NCI-H1694 treated with DMSO at 0.1 percent for 48 hours (cell line): ENCODE results near the gene SYNGAP1.
A peak's percentile ranks its signal among the peaks of the same experiment; 100 is the strongest.

Source experiments
- DNase-seq: peaks from one replicate; lab custom pipeline; 2025; lab: John Stamatoyannopoulos, UW

Gene SYNGAP1

DNA sequence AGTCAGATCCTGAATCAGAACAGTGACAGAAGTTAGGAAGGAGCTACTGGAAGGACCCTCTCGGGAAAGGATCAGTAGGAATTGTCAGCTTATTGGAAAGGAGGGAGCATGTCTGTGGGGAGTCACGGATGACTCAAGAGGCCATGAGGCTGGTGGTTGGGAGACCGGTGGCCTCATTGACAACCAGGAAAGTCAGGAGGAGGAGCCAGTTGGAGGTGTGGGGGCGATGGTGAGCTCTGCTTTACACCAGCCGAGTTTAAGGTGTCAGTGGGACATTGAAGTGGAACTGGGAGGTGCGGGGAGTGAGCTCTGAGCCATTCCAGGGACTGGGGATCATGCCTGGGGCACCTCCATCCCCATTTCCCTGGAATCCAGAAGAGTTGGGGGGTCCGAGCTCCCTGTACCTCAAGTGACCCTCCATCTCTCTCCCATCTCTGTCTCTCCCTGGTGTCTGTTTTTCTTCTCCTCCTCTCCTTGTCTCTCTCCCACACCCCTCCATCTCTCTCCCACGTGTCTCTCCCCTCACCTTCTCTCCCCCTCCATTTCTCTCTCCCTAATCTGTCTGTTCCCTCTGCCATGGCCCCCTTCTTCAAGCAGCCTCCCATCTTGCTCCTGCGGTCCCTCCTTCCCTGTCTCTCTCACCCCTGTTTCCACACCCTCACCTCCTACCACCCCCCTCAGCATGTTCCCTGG, 20.2 kb downstream of the SYNGAP1 start:
- no peak for DNase-seq

DNA sequence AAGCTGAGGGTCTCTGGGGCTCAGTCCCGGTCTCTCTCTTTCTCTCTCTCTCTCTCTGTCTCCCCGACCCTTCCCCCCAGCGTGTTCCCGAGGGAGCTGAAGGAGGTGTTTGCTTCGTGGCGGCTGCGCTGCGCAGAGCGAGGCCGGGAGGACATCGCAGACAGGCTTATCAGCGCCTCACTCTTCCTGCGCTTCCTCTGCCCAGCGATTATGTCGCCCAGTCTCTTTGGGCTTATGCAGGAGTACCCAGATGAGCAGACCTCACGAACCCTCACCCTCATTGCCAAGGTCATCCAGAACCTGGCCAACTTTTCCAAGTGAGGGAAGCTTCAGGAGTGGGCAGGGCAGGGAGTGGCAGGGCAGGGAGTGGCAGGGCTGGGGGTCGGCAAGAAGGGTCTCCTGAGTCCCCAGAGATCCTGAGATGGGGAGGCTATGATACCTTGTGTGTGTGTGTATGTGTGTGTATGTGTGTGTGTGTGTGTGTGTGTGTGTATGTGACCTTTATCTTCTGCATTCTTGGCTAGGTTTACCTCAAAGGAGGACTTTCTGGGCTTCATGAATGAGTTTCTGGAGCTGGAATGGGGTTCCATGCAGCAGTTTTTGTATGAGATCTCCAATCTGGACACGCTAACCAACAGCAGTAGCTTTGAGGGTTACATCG, 20.9 kb downstream of the SYNGAP1 start:
- no peak for DNase-seq

DNA sequence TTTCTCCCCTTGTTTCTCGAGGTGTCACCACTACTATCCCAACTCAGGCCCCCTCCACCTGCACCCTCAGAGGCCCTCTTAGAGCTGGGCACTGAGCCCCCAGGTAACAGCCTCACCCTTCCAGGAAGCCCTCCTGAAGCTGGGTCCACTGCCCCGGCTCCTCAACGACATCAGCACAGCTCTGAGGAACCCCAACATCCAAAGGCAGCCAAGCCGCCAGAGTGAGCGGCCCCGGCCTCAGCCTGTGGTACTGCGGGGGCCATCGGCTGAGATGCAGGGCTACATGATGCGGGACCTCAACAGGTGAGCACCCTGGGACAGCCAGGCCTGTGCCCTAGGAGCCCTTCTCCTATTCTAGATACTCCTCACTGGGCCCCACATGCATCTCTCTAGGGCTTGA, 21.6 kb downstream of the SYNGAP1 start:
- DNase-seq = no peak

DNA sequence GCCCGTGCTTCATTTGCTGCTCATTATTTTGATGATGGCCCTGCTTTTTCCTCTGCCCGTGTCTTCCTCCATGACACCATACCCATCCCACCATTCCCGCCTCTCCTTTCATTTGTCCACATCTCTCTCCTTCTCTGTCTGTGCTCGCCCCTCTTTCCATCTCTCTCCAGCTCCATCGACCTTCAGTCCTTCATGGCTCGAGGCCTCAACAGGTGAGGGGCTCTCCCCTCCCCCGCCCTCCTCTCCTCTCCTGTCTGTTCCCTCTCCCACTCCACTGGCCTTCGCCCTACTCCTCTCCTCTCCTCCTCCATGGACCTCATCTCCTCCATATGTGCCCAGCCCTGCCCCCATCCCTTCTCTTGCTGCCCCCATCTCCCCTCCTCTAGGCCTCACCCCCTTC, 22.4 kb downstream of the SYNGAP1 start:
- no peak for DNase-seq

DNA sequence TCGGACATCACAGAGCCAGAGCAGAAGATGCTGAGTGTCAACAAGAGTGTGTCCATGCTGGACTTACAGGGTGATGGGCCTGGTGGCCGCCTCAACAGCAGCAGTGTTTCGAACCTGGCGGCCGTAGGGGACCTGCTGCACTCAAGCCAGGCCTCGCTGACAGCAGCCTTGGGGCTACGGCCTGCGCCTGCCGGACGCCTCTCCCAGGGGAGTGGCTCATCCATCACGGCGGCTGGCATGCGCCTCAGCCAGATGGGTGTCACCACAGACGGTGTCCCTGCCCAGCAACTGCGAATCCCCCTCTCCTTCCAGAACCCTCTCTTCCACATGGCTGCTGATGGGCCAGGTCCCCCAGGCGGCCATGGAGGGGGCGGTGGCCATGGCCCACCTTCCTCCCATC, 23.2 kb downstream of the SYNGAP1 start:
- DNase-seq = no peak

DNA sequence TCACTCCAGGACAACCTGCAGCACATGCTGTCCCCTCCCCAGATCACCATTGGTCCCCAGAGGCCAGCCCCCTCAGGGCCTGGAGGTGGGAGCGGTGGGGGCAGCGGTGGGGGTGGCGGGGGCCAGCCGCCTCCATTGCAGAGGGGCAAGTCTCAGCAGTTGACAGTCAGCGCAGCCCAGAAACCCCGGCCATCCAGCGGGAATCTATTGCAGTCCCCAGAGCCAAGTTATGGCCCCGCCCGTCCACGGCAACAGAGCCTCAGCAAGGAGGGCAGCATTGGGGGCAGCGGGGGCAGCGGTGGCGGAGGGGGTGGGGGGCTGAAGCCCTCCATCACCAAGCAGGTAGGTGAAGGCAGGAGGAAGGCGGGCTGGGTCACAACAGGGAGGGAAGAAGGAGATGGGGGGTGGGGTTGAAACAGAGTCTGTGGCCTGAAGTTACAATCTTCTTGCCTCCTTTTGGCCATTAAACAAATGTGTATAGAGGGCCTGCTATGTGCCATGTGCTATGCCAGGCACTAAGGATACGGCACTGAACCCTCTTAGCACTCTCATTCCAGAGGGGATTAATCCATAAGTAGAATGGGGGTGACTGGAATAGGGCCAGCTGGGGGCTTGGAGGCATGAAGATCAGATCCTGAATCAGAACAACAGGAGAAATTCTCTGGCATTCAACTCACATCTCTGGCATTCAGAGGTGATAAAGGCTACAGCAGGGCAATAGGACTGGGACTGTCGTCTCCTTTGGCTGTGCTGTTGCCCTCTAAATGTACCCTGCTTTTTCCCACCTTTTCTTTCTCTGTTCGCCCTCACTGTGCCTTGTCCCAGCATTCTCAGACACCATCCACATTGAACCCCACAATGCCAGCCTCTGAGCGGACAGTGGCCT, 24.0 kb downstream of the SYNGAP1 start:
- DNase-seq = no peak

DNA sequence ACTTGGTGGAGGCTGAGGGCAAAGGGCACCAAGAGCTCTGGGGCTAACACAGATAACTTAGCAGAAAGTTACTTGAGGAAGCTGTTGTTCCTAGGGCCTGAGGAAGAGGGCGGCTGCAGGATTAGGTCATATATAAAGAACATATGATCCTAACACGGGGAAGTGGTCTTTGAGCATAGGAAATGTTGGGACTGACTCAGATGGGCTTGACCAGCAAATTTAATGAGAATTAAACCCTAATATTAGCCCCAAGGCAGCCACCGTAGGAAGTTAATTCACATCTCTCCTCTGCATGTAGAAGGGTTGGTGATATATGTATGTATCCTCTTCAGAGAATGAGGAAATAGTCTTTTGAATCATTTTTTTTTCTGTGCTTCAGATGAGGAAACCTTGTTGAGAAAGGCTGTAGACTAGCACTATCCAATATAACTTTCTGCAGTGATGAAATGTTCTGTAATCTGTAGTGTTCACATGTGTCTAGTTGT, 25.3 kb downstream of the SYNGAP1 start:
- DNase-seq = no peak

DNA sequence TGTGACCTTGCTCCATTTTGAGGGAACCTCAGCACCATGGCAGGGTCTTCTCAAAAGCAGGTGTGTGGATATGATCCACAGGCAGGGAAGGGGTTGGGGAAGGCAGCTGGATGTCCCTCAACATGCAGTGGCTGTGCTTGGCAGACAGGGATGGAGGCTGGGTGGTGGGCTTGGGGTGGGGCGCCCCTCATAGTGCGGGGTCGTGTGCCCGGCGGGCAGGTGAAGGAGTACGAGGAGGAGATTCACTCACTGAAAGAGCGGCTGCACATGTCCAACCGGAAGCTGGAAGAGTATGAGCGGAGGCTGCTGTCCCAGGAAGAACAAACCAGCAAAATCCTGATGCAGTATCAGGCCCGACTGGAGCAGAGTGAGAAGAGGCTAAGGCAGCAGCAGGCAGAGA, 26.5 kb downstream of the SYNGAP1 start:
- no peak for DNase-seq

DNA sequence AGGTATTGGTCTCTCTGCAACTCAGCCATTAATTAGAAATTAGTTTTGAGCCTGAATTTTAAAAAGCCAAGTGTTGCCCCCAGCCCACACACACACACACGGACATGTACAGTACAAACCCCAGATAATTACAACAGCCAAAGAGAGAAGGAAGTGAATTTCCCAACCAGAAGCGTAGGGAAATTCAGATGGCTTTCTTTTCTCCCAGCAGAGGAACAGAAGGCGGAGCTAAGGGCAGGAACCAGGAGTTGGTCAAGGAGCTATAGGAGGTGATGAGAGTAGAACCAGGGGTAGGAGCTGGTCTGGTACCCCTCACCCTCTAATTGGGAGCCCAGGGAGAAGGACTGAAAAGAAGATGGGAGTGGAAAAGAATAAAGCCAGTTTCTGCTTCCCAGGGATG, 30.6 kb downstream of the SYNGAP1 start:
- DNase-seq = no peak

DNA sequence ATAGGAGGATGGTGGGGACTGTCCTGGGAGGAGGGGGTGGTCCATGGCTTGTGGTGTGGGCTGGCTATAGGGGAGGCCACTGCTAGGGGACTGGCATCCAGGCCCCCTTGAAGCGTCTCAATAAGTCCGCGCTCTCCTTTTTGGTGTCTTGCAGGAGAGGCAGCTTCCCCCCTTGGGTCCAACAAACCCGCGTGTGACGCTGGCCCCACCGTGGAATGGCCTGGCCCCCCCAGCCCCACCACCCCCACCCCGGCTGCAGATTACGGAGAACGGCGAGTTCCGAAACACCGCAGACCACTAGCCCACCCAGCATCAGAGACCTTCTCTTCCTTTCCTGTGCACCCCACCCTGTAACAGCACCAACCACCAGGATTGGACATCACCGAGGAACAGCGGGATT, 31.7 kb downstream of the SYNGAP1 start:
- no peak for DNase-seq

DNA sequence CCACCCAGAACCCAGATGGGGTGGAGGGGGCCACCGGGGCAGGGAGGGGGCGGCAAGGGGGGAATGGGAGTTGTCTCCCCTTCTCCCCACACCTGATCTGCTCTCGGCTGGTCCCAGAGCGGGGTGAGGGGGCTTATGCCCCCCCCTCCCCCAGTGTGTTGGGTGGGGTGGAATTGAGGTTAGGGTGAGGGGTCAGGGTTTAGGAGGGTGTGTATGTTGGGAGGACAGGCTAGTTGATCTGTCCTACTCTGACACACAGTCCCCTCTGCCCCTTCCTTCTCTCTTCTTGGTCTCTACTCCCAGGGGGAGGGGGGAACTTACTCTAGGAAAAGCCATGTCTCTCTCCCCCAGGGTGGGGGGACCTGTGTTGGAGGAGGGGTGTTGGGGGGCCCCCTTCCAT, 32.6 kb downstream of the SYNGAP1 start:
- no peak for DNase-seq

DNA sequence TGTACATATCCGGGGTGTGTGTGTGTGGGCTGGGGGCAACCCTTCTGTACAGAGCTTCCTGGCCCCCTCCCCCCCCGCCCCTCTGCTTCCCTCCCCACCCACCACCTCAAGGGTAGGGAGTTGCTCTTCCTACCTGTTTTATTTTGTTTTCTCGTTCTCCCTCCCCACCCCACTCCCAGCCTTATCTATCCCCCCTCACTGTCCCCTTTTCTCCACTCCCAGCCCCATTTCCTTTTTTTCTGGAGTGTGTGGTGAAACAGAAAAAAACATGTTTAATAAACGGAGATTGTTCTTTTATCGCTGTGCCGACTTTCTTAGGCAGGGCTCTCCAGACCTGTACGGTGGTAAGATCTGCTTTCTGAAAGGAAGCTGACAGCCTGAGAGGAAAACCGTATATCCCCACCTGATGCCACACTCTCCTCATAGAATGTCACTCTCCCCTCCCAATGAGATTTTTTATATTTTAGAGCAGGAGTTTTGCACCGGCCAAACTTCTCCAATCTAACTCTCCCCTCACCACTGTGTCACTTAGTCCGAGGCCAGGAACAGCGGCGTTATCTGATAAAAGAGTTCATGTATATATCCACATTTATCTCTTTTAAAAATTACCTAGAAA, 33.6 kb downstream of the SYNGAP1 start:
- DNase-seq = no peak

DNA sequence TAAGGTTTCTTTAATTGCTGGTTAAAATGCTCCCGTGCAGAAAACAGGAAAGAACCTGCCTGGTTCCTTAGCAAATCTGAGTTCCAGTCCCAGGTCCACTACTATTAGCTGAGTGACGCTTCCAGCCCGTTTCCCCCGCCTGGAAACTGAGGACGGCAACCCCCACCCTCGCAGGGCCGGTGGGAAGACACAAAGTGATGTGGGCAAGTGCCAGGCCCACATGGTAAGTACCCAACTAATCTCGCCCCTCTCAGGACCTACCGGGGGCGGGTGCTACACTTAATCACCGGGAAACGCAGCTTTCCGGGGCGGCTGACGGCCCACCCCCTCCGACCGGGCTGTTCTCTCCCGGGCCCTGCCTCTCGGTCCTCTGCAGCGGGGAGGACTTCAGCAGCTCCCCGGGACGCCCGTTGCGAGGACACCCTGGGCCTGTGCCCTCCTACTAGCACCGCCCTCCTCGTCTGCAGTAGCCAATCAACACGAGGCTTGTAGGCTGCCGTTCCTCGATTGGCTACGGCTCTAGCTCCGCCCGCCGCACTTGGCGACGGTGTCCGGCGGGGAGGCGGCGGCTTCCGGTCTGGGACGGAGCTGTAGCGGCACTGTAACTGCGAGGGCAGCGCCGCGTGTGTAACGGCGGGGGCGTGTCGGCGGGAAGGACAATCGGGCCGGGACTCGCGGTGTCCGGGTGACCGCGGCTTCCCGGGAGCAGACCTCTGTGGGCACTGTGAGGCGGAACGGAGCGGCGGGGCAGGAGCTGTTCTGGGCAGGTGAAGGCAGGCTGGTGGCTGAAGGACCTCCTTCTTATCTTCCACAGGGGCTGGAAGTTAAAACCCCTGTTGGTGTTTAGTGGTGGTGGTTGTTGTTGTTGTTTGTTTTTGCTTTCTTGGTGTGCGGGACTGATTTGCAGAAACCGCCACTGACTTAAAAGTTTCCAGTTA, 34.4 kb downstream of the SYNGAP1 start, which contains the start of gene ZBTB9:
Gene ZBTB9 (plus strand): TSS at position 568 of the 938 bp plus-strand sequence. CDS start 525 bp downstream, outside the sequence.
- DNase-seq = peak; percentile 87

DNA sequence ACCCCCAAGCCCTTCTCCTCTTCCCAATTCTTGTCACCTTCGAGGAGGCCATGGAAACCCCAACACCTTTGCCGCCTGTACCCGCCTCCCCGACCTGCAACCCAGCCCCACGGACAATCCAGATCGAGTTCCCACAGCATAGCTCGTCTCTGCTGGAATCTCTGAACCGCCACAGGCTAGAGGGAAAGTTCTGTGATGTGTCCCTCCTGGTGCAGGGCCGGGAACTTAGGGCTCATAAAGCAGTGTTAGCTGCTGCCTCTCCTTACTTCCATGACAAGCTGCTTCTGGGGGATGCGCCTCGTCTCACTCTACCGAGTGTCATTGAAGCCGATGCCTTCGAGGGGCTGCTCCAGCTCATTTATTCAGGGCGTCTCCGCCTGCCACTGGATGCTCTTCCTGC, 35.2 kb downstream of the SYNGAP1 start:
- DNase-seq = no peak

DNA sequence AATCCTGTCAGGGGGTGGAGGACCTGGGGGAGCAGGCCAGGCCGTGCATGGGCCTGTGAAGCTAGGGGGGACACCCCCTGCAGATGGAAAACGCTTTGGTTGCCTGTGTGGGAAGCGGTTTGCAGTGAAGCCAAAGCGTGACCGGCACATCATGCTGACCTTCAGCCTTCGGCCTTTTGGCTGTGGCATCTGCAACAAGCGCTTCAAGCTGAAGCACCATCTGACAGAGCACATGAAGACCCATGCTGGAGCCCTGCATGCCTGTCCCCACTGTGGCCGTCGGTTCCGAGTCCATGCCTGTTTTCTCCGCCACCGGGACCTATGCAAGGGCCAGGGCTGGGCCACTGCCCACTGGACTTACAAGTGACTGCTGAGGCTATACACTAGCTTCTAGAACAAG, 36.3 kb downstream of the SYNGAP1 start:
- no peak for DNase-seq

DNA sequence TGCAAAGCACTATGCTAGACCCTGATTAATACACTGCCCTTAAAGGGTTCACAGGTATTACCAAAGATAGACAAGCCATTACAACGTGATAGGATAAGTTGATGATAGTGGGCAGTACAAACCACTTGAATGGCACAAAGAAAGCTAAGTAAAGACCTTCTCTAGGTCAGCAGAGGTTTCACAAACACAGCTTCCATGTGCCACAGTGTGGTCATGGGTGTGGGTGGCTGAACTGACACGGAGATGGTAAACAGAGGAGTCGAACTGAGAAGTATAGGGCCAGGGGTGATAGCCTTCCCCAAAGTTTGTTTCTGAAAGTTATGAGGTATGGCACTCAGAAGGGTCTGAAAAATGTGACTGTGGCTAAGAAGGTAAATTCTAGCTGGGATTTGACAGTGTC, 38.8 kb downstream of the SYNGAP1 start:
- DNase-seq = no peak

DNA sequence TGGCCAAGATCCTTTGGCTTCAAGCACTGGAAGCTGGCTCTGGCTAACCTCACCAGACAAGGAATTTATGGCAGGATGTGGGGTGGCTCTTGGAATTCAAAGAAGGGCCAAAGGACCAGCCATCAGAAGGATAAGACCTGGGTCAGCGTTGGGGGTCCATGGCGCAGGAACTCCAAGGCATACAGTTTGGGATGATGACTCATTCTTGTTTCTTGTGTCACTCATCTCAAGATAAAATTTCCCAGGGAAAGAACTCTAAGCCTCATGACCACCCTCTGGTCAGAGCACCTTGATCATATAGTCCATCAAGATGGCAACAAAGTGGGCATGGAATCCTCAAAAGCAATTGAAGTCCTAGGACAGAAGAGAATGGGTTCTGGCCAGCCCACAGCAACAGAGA, 39.4 kb downstream of the SYNGAP1 start:
- no peak for DNase-seq

DNA sequence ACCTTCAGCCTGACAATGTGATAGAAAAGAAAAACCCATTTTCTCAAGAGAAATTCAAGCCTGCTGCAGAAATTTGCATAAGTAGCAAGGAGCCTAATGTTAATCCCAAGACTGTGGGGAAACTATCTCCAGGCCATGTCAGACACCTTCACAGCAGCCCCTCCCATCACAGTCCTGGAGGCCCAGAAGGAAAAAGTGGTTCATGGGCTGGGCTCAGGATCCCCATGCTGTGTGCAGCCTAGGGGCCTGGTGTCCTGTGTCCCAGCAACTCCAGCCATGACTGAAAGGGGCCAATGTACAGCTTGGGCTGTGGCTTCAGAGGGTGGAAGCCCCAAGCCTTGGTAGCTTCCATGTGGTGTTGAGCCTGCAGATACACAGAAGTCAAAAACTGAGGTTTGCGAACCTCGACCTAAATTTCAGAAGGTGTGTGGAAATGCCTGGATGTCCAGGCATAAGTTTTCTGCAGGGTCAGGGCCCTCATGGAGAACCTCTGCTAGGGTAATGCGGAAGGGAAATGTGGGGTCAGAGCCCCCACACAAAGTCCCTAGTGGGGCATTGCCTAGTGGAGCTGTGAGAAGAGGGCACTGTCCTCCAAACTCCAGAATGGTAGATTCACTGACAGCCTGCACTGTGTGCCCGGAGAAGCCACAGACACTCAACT, 46.3 kb downstream of the SYNGAP1 start:
- no peak for DNase-seq

DNA sequence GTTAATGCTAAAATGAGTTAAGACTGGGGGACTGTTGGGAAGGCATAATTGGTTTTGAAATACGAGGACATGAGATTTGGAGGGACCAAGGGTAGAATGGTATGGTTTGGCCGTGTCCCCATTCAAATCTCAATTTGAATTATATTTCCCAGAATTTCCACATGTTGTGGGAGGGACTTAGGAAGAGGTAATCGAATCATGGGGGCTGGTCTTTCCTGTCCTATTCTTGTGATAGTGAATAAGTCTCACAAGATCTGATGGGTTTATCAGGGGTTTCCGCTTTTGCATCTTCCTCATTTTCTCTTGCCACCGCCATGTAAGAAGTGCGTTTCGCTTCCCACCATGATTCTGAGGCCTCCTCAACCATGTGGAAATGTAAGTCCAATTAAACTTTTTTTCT, 47.2 kb downstream of the SYNGAP1 start:
- DNase-seq = no peak

DNA sequence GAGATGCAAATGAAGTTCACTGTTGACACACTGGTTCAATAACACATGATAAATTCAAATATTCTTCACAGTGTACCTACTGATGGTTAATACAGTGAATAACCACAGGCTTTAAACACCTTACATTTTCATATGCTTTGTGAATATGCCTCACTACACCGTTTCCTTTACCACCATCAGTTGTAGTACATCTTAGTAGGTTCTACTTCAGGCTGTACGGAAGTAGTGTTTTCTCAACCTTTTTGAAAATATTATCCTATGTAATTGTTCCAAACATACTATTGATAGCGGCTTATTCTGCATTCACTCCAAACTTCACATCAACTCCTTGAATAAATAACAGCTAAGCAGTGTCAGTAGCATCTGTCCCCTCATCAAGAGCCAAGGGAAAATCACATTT, 49.8 kb downstream of the SYNGAP1 start:
- no peak for DNase-seq

DNA sequence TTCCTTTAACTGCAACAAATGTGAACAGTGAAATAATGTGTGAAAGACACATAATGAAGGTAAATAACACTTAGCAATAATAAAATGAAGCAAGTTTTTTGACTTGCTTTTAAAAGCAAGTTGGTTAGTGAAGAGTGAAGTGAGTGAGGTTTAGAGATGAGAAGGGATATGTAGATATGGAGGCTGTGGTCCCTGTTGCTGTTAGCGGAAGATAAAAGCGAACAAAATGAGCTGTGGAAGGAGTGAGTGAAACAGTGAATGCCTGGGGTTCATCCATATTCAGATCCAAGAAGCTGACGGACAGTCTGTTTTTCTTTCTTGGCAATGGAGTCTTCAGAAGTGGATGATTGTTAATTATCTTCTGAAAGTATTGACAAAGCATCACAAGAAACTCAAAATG, 58.0 kb downstream of the SYNGAP1 start:
- DNase-seq = no peak
